ENCODE data around the gene AK8.

The AK8 gene

GRCh38 chr9:132818588-132818987, 59.5 kb downstream of the AK8 start:
- Histone ChIP-seq H3K4me2 (ENCODE audit: low read depth, low read length, poor library complexity, severe bottlenecking) (no peak overlapping the region), H3K9me2 (replicated peaks; ENCODE audit: low read depth, low read length) (no peaks in the 10 kb centered on the region), H4K20me1 (ENCODE audit: insufficient read depth, low read length, poor library complexity, severe bottlenecking) (no peaks in the 10 kb centered on the region), H3K4me3 (ENCODE audit: low read length, poor library complexity, severe bottlenecking) (no peak overlapping the region), H2AFZ (ENCODE audit: low read length) (no peak overlapping the region), H3K79me2 (ENCODE audit: insufficient read depth, low read length) (no peaks in the 10 kb centered on the region), H3K36me3 (ENCODE audit: insufficient read depth, low read length) (no peaks in the 10 kb centered on the region), H3F3A (ENCODE audit: low read depth) (no peaks in the 10 kb centered on the region), H3K9me3 (ENCODE audit: insufficient read depth, low read depth, low read length) (no peaks in the 10 kb centered on the region), H3K27me3 (ENCODE audit: insufficient read depth, low read length, poor library complexity, severe bottlenecking) (no peaks in the 10 kb centered on the region), H3K4me1 (ENCODE audit: insufficient read depth, low read length, poor library complexity, severe bottlenecking) (peaks cover 17% of the 10 kb centered on the region), H3K9ac (ENCODE audit: low read depth, low read length, poor library complexity, severe bottlenecking) (no peak overlapping the region)
- no peak for TF ChIP-seq CTCF (conservative IDR thresholded peaks at IDR 0.05; ENCODE audit: low read length)
- TF ChIP-seq EZH2phosphoT487 (IDR thresholded peaks at IDR 0.05; ENCODE audit: borderline replicate concordance), result no peak

- no peak overlapping the region for H3K9ac ChIP-seq (ENCODE audit: low read depth, low read length, poor library complexity, severe bottlenecking)
- TF ChIP-seq EZH2phosphoT487 (IDR thresholded peaks at IDR 0.05; ENCODE audit: borderline replicate concordance), result no peak
- TF ChIP-seq CTCF (conservative IDR thresholded peaks at IDR 0.05; ENCODE audit: low read length), result no peak
These were observed 63.1 kb downstream of the AK8 start for GRCh38 chr9:132814937-132815336.

GRCh38 chr9:132813115-132813771, 64.8 kb downstream of the AK8 start:
- Histone ChIP-seq H4K20me1 (ENCODE audit: insufficient read depth, low read length, poor library complexity, severe bottlenecking) (no peaks in the 10 kb centered on the region), H2AFZ (ENCODE audit: low read length) (no peak overlapping the region), H3K79me2 (ENCODE audit: insufficient read depth, low read length) (no peaks in the 10 kb centered on the region), H3K9me2 (replicated peaks; ENCODE audit: low read depth, low read length) (no peaks in the 10 kb centered on the region), H3K4me2 (ENCODE audit: low read depth, low read length, poor library complexity, severe bottlenecking) (no peak overlapping the region), H3K27me3 (ENCODE audit: insufficient read depth, low read length, poor library complexity, severe bottlenecking) (no peaks in the 10 kb centered on the region), H3K9me3 (ENCODE audit: insufficient read depth, low read depth, low read length) (no peaks in the 10 kb centered on the region), H3F3A (ENCODE audit: low read depth) (no peaks in the 10 kb centered on the region), H3K4me3 (ENCODE audit: low read length, poor library complexity, severe bottlenecking) (no peak overlapping the region), H3K36me3 (ENCODE audit: insufficient read depth, low read length) (no peaks in the 10 kb centered on the region), H3K4me1 (ENCODE audit: insufficient read depth, low read length, poor library complexity, severe bottlenecking) (peaks cover 8% of the 10 kb centered on the region), H3K9ac (ENCODE audit: low read depth, low read length, poor library complexity, severe bottlenecking) (no peak overlapping the region)
- TF ChIP-seq CTCF (conservative IDR thresholded peaks at IDR 0.05; ENCODE audit: low read length) (no peak), EZH2phosphoT487 (IDR thresholded peaks at IDR 0.05; ENCODE audit: borderline replicate concordance) (no peak)

More at GRCh38 chr9:132814937-132815336, 63.1 kb downstream of the AK8 start:
- no peaks in the 10 kb centered on the region for H3K9me2 ChIP-seq (replicated peaks; ENCODE audit: low read depth, low read length)
- no peaks in the 10 kb centered on the region for H3K36me3 ChIP-seq (ENCODE audit: insufficient read depth, low read length)
- H3K79me2 ChIP-seq (ENCODE audit: insufficient read depth, low read length), result no peaks in the 10 kb centered on the region
- peaks cover 8% of the 10 kb centered on the region for H3K4me1 ChIP-seq (ENCODE audit: insufficient read depth, low read length, poor library complexity, severe bottlenecking)
- no peak overlapping the region for H3K4me3 ChIP-seq (ENCODE audit: low read length, poor library complexity, severe bottlenecking)
- H3F3A ChIP-seq (ENCODE audit: low read depth), result no peaks in the 10 kb centered on the region
- H4K20me1 ChIP-seq (ENCODE audit: insufficient read depth, low read length, poor library complexity, severe bottlenecking), result no peaks in the 10 kb centered on the region
- H3K27me3 ChIP-seq (ENCODE audit: insufficient read depth, low read length, poor library complexity, severe bottlenecking), result no peaks in the 10 kb centered on the region
- H3K4me2 ChIP-seq (ENCODE audit: low read depth, low read length, poor library complexity, severe bottlenecking), result no peak overlapping the region
- H2AFZ ChIP-seq (ENCODE audit: low read length), result no peak overlapping the region
- no peaks in the 10 kb centered on the region for H3K9me3 ChIP-seq (ENCODE audit: insufficient read depth, low read depth, low read length)

All from Loucy (cell line).